Breast epithelium (tissue), 3 donors: ENCODE data around the gene ANKDD1B.

Experiments used
- POLR2AphosphoS5 ChIP-seq, 3 donors: sonication (generic); formaldehyde crosslinking; IDR thresholded peaks; one replicate each; pipeline ENCODE4 v1.6.1; 2017; ENCODE audit warnings: antibody characterized with exemption in 3 of 3
- TF ChIP-seq, protein P1 (sequence below), 3 donors: fragments of 450-650 bp; IDR thresholded peaks; one replicate each; pipeline ENCODE4 v1.5.1; 2016 to 2017; ENCODE audit warnings: antibody characterized with exemption in 3 of 3, mild to moderate bottlenecking in 3 of 3, moderate library complexity in 3 of 3

DNA sequence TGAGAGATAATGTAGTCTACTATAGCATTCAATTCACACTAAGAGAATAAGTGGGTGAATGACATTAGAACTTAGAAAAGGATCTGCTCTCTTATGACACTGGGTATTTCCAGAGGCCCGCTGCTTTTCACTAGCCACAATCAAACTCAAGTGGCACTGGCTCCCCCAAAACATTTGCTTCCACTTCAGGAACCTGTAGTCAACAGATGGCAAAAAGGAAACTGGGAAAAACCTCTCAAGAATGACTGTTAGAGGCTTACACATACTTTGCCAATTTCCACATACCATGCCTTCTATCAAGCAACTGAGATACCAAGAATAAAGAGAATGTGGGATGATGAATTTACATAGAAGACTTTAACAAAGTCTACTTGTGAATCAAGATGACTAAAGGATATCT, 94.8 kb downstream of the ANKDD1B start:
- TF ChIP-seq, protein P1, sequence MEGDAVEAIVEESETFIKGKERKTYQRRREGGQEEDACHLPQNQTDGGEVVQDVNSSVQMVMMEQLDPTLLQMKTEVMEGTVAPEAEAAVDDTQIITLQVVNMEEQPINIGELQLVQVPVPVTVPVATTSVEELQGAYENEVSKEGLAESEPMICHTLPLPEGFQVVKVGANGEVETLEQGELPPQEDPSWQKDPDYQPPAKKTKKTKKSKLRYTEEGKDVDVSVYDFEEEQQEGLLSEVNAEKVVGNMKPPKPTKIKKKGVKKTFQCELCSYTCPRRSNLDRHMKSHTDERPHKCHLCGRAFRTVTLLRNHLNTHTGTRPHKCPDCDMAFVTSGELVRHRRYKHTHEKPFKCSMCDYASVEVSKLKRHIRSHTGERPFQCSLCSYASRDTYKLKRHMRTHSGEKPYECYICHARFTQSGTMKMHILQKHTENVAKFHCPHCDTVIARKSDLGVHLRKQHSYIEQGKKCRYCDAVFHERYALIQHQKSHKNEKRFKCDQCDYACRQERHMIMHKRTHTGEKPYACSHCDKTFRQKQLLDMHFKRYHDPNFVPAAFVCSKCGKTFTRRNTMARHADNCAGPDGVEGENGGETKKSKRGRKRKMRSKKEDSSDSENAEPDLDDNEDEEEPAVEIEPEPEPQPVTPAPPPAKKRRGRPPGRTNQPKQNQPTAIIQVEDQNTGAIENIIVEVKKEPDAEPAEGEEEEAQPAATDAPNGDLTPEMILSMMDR (IDR thresholded peaks at IDR 0.05) = no peak
- TF ChIP-seq POLR2AphosphoS5 (IDR thresholded peaks at IDR 0.05) = no peak
